GM23338 (cell line): ENCODE results near the gene DMRTB1. TPM values are rescaled to one million over a fixed set of nuclear protein-coding genes. Genes with fewer than 3 reads are reported as not detected.

Source experiments
- ATAC-seq: fragments of 200-7000 bp; cut with Tn5 transposase; 3 replicates; pipeline ENCODE4 v1.9.1; 2020
- DNase-seq: peaks from one replicate; pipeline ENCODE4 v3.0.0-alpha.2; 2015; ENCODE audit warnings: low spot score
- H2AFZ ChIP-seq: fragments of 200-600 bp; sonication (generic); 2 replicates; pipeline ENCODE4 v1.8.0; 2016; ENCODE audit warnings: antibody characterized with exemption, mild to moderate bottlenecking, moderate library complexity
- H3F3A ChIP-seq: fragments of 200-600 bp; sonication (generic); replicated peaks from 2 replicates; pipeline ENCODE4 v1.8.0; 2017; ENCODE audit warnings: antibody characterized with exemption, mixed run types, low read depth
- H3K27ac ChIP-seq: fragments of 200-600 bp; sonication (generic); 2 replicates; pipeline ENCODE4 v1.6.1; 2016; ENCODE audit warnings: low read depth
- H3K27me3 ChIP-seq: fragments of 200-600 bp; sonication (generic); 2 replicates; pipeline ENCODE4 v1.8.0; 2016; ENCODE audit warnings: mild to moderate bottlenecking, mixed run types, moderate library complexity; ENCODE audit not compliant: insufficient read depth
- H3K36me3 ChIP-seq: fragments of 200-600 bp; sonication (generic); 2 replicates; pipeline ENCODE4 v1.8.0; 2016; ENCODE audit warnings: mild to moderate bottlenecking; ENCODE audit not compliant: insufficient read depth
- H3K4me1 ChIP-seq: fragments of 200-600 bp; sonication (generic); 2 replicates; pipeline ENCODE4 v1.8.0; 2016; ENCODE audit warnings: mild to moderate bottlenecking, moderate library complexity; ENCODE audit not compliant: insufficient read depth
- H3K4me2 ChIP-seq: fragments of 200-600 bp; sonication (generic); 2 replicates; pipeline ENCODE4 v1.7.1; 2017; ENCODE audit warnings: mixed run types
- H3K4me3 ChIP-seq: fragments of 200-600 bp; sonication (generic); 2 replicates; pipeline ENCODE4 v1.6.1; 2016; ENCODE audit warnings: mixed run types
- H3K79me2 ChIP-seq: fragments of 200-600 bp; sonication (generic); replicated peaks from 2 replicates; pipeline ENCODE4 v1.8.0; 2017; ENCODE audit warnings: mild to moderate bottlenecking; ENCODE audit not compliant: insufficient read depth
- H3K9me2 ChIP-seq: fragments of 200-600 bp; sonication (generic); 2 replicates; pipeline ENCODE4 v1.8.0; 2017; ENCODE audit not compliant: insufficient read depth
- H4K20me1 ChIP-seq: fragments of 200-600 bp; sonication (generic); replicated peaks from 2 replicates; pipeline ENCODE4 v1.8.0; 2017; ENCODE audit warnings: mild to moderate bottlenecking; ENCODE audit not compliant: insufficient read depth
- H3K27ac Mint-ChIP-seq: 2 replicates; pipeline ENCODE4 v1.8.0; 2020; ENCODE audit warnings: inconsistent platforms, mild to moderate bottlenecking, moderate library complexity, mixed read lengths
- H3K27me3 Mint-ChIP-seq: 3 replicates; pipeline ENCODE4 v1.8.0; 2022; ENCODE audit warnings: low read depth, mild to moderate bottlenecking, moderate library complexity, mixed read lengths, inconsistent platforms; ENCODE audit not compliant: insufficient read depth, poor library complexity
- H3K36me3 Mint-ChIP-seq: 3 replicates; pipeline ENCODE4 v1.8.0; 2021; ENCODE audit warnings: low read depth, mild to moderate bottlenecking, inconsistent platforms, moderate library complexity, mixed read lengths
- H3K4me1 Mint-ChIP-seq: 3 replicates; pipeline ENCODE4 v1.8.0; 2020; ENCODE audit warnings: mild to moderate bottlenecking, inconsistent platforms, mixed read lengths
- H3K4me3 Mint-ChIP-seq: 3 replicates; pipeline ENCODE4 v1.8.0; 2021; ENCODE audit warnings: moderate library complexity, mild to moderate bottlenecking, inconsistent platforms, mixed read lengths
- H3K9me3 Mint-ChIP-seq: 3 replicates; pipeline ENCODE4 v1.8.0; 2020; ENCODE audit warnings: moderate library complexity, mild to moderate bottlenecking, inconsistent platforms, mixed read lengths
- CREB1 ChIP-seq: fragments of 250-450 bp; sonication (Bioruptor Pico); IDR thresholded peaks from 2 replicates; pipeline ENCODE4 v1.5.0; 2020; ENCODE audit warnings: low read depth, mild to moderate bottlenecking, moderate library complexity
- EZH2 ChIP-seq: fragments of 200-600 bp; sonication (generic); IDR thresholded peaks from one replicate; pipeline ENCODE4 v1.8.0; 2017; ENCODE audit warnings: antibody characterized with exemption, mild to moderate bottlenecking, low read depth; ENCODE audit not compliant: unreplicated experiment
- EZH2phosphoT487 ChIP-seq: fragments of 200-600 bp; sonication (generic); IDR thresholded peaks from one replicate; pipeline ENCODE4 v1.8.1; 2018; ENCODE audit warnings: antibody characterized with exemption; ENCODE audit not compliant: unreplicated experiment
- JUNB ChIP-seq: IDR thresholded peaks from one replicate; pipeline ENCODE4 v1.6.1; 2016; ENCODE audit warnings: antibody characterized with exemption; ENCODE audit not compliant: unreplicated experiment
- NANOG ChIP-seq: IDR thresholded peaks from 2 replicates; pipeline ENCODE4 v1.6.1; 2016; ENCODE audit warnings: antibody characterized with exemption, borderline replicate concordance
- POLR2AphosphoS5 ChIP-seq: IDR thresholded peaks from 2 replicates; pipeline ENCODE4 v1.6.1; 2016; ENCODE audit warnings: antibody characterized with exemption, low read depth
- REST ChIP-seq: IDR thresholded peaks from one replicate; pipeline ENCODE4 v1.6.1; 2018; ENCODE audit warnings: antibody characterized with exemption; ENCODE audit not compliant: unreplicated experiment
- STAT1 ChIP-seq: IDR thresholded peaks from one replicate; pipeline ENCODE4 v1.6.1; 2016; ENCODE audit warnings: antibody characterized with exemption; ENCODE audit not compliant: unreplicated experiment
- ZNF114 ChIP-seq: fragments of 250-450 bp; sonication (Bioruptor Pico); IDR thresholded peaks from 2 replicates; pipeline ENCODE4 v1.5.0; 2020; ENCODE audit warnings: mild to moderate bottlenecking, moderate library complexity
- ZNF331 ChIP-seq: fragments of 250-450 bp; sonication (Bioruptor Pico); IDR thresholded peaks from 2 replicates; pipeline ENCODE4 v1.5.0; 2020; ENCODE audit warnings: low read depth, mild to moderate bottlenecking, moderate library complexity
- ZNF462 ChIP-seq: fragments of 250-450 bp; sonication (Bioruptor Pico); IDR thresholded peaks from 2 replicates; pipeline ENCODE4 v1.5.0; 2020; ENCODE audit warnings: mild to moderate bottlenecking, moderate library complexity
- polyA plus RNA-seq: library from polyadenylated mRNA; unstranded; fragments of >200 nt; fragmentation: Nextera tagmentation; extraction: Ambion mirVana; gene quantifications from 2 replicates; pipeline ENCODE4 v1.2.1, GENCODE V29; 2016
- total RNA-seq: library from RNA; depleted of rRNA; stranded (reverse); fragments of >200 nt; shearing (Covaris generic); gene quantifications from 2 replicates; pipeline ENCODE4 v1.2.3, GENCODE V29; 2014
- TF ChIP-seq, protein P1 (sequence below), 2 experiments: fragments of 200-600 bp in 1 of 2; sonication (generic) in 1 of 2; conservative IDR thresholded peaks; 2 replicates each; pipeline versions ENCODE4 v1.5.1 to v1.6.1; 2016 to 2017; ENCODE audit warnings: antibody characterized with exemption in 2 of 2, low read depth in 2 of 2, mild to moderate bottlenecking in 2 of 2, moderate library complexity in 1 of 2
- TF ChIP-seq, protein P2 (sequence below): IDR thresholded peaks from 2 replicates; pipeline ENCODE4 v1.6.1; 2016; ENCODE audit warnings: antibody characterized with exemption

The DMRTB1 gene
- total and polyA plus RNA-seq, 2 experiments from 2014 or later = 0.27 to 1.2 TPM

DNA sequence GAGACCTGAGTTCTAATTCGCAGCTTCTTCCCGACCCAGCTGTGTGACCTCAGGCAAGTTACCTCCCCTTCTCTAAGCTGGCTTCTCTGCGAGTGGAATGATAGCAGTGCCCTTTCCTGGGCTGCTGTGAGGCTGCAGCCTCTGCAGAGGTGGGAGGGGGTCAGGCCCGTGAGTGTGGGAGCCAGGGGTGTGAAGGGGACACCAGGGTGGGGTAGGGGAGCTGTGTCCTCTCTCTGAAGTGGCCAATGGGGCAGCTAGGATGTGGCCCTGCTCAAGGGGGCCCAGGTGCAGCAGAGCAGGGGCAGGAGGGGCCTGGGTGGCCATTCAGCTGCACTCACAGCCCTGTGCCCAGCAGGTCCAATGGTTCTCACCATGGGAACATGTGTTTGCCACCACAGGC is 24.5 kb downstream of the DMRTB1 start:
- H3K36me3 Mint-ChIP-seq = no peaks in the 10 kb centered on the region
- no peaks in the 10 kb centered on the region for H3K79me2 ChIP-seq
- TF ChIP-seq ZNF331 (CRISPR knock-in tag) (no peak), ZNF462 (no peak), EZH2phosphoT487 (no peak), JUNB (no peak), STAT1 (no peak), CREB1 (CRISPR knock-in tag) (no peak), REST (no peak), NANOG (no peak), ZNF114 (CRISPR knock-in tag) (no peak), EZH2 (no peak), POLR2AphosphoS5 (no peak)
- TF ChIP-seq, protein P1, sequence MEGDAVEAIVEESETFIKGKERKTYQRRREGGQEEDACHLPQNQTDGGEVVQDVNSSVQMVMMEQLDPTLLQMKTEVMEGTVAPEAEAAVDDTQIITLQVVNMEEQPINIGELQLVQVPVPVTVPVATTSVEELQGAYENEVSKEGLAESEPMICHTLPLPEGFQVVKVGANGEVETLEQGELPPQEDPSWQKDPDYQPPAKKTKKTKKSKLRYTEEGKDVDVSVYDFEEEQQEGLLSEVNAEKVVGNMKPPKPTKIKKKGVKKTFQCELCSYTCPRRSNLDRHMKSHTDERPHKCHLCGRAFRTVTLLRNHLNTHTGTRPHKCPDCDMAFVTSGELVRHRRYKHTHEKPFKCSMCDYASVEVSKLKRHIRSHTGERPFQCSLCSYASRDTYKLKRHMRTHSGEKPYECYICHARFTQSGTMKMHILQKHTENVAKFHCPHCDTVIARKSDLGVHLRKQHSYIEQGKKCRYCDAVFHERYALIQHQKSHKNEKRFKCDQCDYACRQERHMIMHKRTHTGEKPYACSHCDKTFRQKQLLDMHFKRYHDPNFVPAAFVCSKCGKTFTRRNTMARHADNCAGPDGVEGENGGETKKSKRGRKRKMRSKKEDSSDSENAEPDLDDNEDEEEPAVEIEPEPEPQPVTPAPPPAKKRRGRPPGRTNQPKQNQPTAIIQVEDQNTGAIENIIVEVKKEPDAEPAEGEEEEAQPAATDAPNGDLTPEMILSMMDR (conservative IDR thresholded peaks at IDR 0.05; ENCODE audit: low read depth in 2 of 2) = no peak
- TF ChIP-seq, protein P2, sequence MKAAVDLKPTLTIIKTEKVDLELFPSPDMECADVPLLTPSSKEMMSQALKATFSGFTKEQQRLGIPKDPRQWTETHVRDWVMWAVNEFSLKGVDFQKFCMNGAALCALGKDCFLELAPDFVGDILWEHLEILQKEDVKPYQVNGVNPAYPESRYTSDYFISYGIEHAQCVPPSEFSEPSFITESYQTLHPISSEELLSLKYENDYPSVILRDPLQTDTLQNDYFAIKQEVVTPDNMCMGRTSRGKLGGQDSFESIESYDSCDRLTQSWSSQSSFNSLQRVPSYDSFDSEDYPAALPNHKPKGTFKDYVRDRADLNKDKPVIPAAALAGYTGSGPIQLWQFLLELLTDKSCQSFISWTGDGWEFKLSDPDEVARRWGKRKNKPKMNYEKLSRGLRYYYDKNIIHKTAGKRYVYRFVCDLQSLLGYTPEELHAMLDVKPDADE = no peak

More for the DNA sequence above, 24.5 kb downstream of the DMRTB1 start:
- no peaks in the 10 kb centered on the region for H3K9me2 ChIP-seq
- no peaks in the 10 kb centered on the region for H4K20me1 ChIP-seq
- ATAC-seq (no peak), DNase-seq (no peak)
- no peak overlapping the region for H3K4me3 ChIP-seq
- no peaks in the 10 kb centered on the region for H3K36me3 ChIP-seq
- H3K4me2 ChIP-seq = no peak overlapping the region
- no peak overlapping the region for H2AFZ ChIP-seq
- peaks cover 26% of the 10 kb centered on the region for H3K4me1 Mint-ChIP-seq
- H3K4me1 ChIP-seq = no peaks in the 10 kb centered on the region; the same call in 1 of the 2 replicates
- no peak overlapping the region for H3K4me3 Mint-ChIP-seq
- peaks cover 28% of the 10 kb centered on the region for H3K27me3 Mint-ChIP-seq
- H3K9me3 Mint-ChIP-seq = peaks cover 3% of the 10 kb centered on the region; the same call in 1 of the 3 replicates
- 0 out of 2 replicates have a peak, but pooled peaks cover 3% of the 10 kb centered on the region for H3F3A ChIP-seq
- H3K27ac ChIP-seq = no peak overlapping the region
- H3K27me3 ChIP-seq = no peaks in the 10 kb centered on the region
- H3K27ac Mint-ChIP-seq = no peak overlapping the region
